H1 (cell line): ENCODE measurements around the gene DCP2. TPM values are rescaled to one million over a fixed set of nuclear protein-coding genes. Genes with fewer than 3 reads are reported as not detected.

ENCODE experiments used
- FOSL1 ChIP-seq: IDR thresholded peaks from 2 replicates; pipeline ENCODE4 v1.6.1; 2011; ENCODE audit warnings: mild to moderate bottlenecking, low read depth, low read length, moderate library complexity; ENCODE audit not compliant: insufficient read depth
- JUN ChIP-seq: IDR thresholded peaks from 2 replicates; pipeline ENCODE4 v1.6.1; 2011; ENCODE audit warnings: low read depth, mild to moderate bottlenecking, improper control_type of control experiment, low read length
- POU5F1 ChIP-seq: IDR thresholded peaks from 2 replicates; pipeline ENCODE4 v1.6.1; 2011; ENCODE audit warnings: low read depth, mild to moderate bottlenecking, low read length, moderate library complexity
- RFX5 ChIP-seq: IDR thresholded peaks from 2 replicates; pipeline ENCODE4 v1.6.1; 2011; ENCODE audit warnings: low read depth, low read length, improper control_type of control experiment, borderline replicate concordance
- polyA plus RNA-seq, 7 experiments: library from polyadenylated mRNA; depleted of rRNA in 3 of 7; stranded (reverse) in 5 of 7; unstranded in 2 of 7; fragments of >200 nt in 5 of 7; fragments of 200-250 nt in 2 of 7; gene quantifications; 1 replicate in 5 of 7; 2 replicates in 1 of 7; 4 replicates in 1 of 7; pipeline versions ENCODE4 v1.2.1 to v1.2.3, GENCODE V29; 2011 to 2013; ENCODE audit warnings: missing spikeins in 2 of 7, mixed read lengths in 2 of 7
- total RNA-seq: library from RNA; stranded (reverse); fragmentation: NEBNext Ultra II Directional; extraction: Animal tissue kit (Norgen Biotek cat#: 25700); gene quantifications from 2 replicates; pipeline ENCODE4 v1.2.1, GENCODE V29; 2021
- TF ChIP-seq, protein P1 (sequence below): IDR thresholded peaks from 2 replicates; pipeline ENCODE4 v1.6.1; 2011; ENCODE audit warnings: low read depth, mild to moderate bottlenecking, low read length; ENCODE audit not compliant: insufficient read depth
- TF ChIP-seq, protein P2 (sequence below): IDR thresholded peaks from 2 replicates; pipeline ENCODE4 v1.6.1; 2011; ENCODE audit warnings: low read length, improper control_type of control experiment

Gene DCP2
- total and polyA plus RNA-seq, 2 of the 8 experiments (the other 6 are each of a cell fraction or from before 2014, with no cell fraction given) = 14.4 to 162 TPM

DNA sequence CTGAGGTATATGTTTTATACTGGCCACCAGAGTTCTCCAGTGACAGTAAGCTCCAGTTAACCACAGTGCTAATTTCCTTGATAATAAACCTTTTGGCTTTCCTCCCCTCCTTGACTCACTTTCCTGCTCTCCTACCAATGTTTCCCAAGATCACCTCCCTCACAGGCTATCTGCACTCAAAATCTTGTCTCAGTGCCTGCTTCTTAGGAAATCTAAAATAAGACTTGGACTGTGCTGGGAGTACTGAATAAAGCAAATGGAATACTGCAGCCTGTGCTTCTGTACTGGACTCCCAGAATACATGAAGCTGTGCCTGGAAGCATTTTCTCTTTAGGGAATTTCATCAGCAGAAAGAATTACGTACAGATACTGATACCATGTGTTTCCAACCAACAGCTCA lies 1.7 kb upstream of the DCP2 start (continued):
- TF ChIP-seq, protein P1, sequence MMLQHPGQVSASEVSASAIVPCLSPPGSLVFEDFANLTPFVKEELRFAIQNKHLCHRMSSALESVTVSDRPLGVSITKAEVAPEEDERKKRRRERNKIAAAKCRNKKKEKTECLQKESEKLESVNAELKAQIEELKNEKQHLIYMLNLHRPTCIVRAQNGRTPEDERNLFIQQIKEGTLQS = no peak
- TF ChIP-seq POU5F1 (no peak), FOSL1 (no peak), JUN (no peak), RFX5 (no peak)
- TF ChIP-seq, protein P2, sequence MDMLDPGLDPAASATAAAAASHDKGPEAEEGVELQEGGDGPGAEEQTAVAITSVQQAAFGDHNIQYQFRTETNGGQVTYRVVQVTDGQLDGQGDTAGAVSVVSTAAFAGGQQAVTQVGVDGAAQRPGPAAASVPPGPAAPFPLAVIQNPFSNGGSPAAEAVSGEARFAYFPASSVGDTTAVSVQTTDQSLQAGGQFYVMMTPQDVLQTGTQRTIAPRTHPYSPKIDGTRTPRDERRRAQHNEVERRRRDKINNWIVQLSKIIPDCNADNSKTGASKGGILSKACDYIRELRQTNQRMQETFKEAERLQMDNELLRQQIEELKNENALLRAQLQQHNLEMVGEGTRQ = no peak
